HL-60 (cell line): Measurements from ENCODE around the gene CLIP4.

ENCODE experiments used
- DNase-seq, 2 experiments: peaks; one replicate each; pipeline ENCODE4 v3.0.0-alpha.2; 2010 to 2020; ENCODE audit warnings: low read depth in 1 of 2, low spot score in 1 of 2
- H3K27ac ChIP-seq: fragments of 250-450 bp; sonication (Bioruptor Pico); replicated peaks from 2 replicates; pipeline ENCODE4 v1.5.1; 2020; ENCODE audit warnings: mild to moderate bottlenecking, moderate library complexity
- H3K27me3 ChIP-seq: fragments of 250-450 bp; sonication (Bioruptor Pico); 2 replicates; pipeline ENCODE4 v1.5.1; 2021; ENCODE audit warnings: mild to moderate bottlenecking, moderate library complexity; ENCODE audit not compliant: insufficient read depth, poor library complexity, severe bottlenecking
- H3K4me3 ChIP-seq: replicated peaks from 2 replicates; pipeline ENCODE4 v1.5.1; 2011; ENCODE audit warnings: mild to moderate bottlenecking, control low read depth, low read length; ENCODE audit not compliant: insufficient read depth
- CTCF ChIP-seq: IDR thresholded peaks from one replicate; pipeline ENCODE4 v1.5.1; 2011; ENCODE audit warnings: low read length, control low read depth, inconsistent platforms; ENCODE audit not compliant: insufficient read depth
- GABPA ChIP-seq: IDR thresholded peaks from 2 replicates; pipeline ENCODE4 v1.6.1; 2012; ENCODE audit warnings: low read depth
- POLR2AphosphoS5 ChIP-seq: IDR thresholded peaks from 2 replicates; pipeline ENCODE4 v1.6.1; 2012; ENCODE audit warnings: low read depth
- REST ChIP-seq: IDR thresholded peaks from 2 replicates; pipeline ENCODE4 v1.6.1; 2012; ENCODE audit warnings: low read depth; ENCODE audit not compliant: insufficient replicate concordance
- SPI1 ChIP-seq: IDR thresholded peaks from 2 replicates; pipeline ENCODE4 v1.6.1; 2012; ENCODE audit warnings: low read depth, mild to moderate bottlenecking, borderline replicate concordance

CLIP4 gene

DNA sequence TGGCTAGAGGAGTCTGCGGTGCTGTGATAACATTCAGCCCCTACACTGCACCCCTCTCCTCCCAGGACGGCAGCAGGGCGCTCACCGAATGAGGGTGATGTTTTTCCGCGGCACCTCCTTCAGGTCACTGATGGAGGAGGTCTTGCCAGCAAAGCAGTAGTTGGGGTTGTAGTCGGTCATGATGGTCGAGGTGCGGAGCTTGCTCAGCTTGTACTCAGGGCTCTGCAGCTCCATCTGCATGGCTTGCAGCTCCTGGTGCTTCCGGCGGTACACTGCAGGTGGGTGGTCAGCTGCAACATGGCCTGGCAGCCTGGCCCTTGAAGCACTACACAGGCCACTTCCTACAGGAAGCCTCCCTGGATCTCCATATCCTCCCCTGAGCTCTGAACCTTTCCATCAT lies 108.0 kb downstream of the CLIP4 start:
- Histone ChIP-seq H3K27ac (no peak overlapping the region), H3K4me3 (no peak overlapping the region), H3K27me3 (peaks cover 2% of the 10 kb centered on the region)
- TF ChIP-seq POLR2AphosphoS5 (no peak), SPI1 (no peak), GABPA (no peak), CTCF (no peak), REST (no peak)
- no peak for DNase-seq

GRCh38 chr2:29223851-29224692 lies 108.9 kb downstream of the CLIP4 start:
- no peak overlapping the region for H3K27ac ChIP-seq
- H3K4me3 ChIP-seq: no peak overlapping the region
- no peak for DNase-seq
- H3K27me3 ChIP-seq: peaks cover 2% of the 10 kb centered on the region
- TF ChIP-seq SPI1 (no peak), REST (no peak), GABPA (no peak), POLR2AphosphoS5 (no peak), CTCF (no peak)

DNA sequence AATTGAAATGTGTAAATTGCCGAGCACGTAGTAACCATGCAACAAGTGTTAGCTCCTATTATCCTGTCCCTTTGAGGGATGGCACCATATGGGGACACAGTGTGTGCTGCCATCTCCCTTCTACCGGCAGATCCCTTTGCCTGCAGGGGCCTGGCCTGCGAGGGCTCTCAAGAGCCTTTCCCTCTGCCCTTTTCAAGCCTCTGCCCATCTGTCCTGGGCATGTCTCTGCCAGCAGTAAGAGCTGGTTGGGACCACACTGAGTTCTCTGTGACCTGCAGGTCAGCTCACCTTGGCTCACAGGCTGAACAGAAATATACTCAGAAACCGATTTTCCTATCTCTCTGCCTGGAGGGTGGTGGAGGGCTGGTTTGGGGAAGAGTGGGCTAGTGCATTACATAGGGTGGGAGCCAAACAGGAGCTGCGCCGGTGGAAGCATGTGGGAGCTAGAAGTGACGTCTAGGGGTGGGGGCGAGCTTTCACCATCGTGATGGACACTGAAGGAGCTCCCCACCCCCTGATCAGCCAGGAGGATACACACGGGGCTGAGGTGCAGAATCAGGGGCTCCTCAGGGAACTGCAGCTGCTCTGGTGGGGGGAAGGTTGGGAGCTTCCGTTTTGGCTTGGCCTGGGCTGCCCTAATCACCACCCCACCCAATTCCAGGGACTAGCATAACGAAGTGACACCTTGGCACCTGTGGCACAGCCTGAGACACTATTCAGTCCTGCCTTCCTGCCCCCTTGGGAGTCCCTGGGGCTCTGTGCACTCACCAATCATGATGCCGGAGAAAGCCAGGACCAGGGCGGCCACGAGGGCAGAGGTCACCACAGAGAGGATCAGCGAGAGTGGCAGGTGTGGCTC lies 109.7 kb downstream of the CLIP4 start:
- Histone ChIP-seq H3K4me3 (no peak overlapping the region), H3K27ac (no peak overlapping the region), H3K27me3 (peaks cover 2% of the 10 kb centered on the region)
- no peak for DNase-seq
- TF ChIP-seq CTCF (no peak), POLR2AphosphoS5 (no peak), SPI1 (no peak), REST (no peak), GABPA (no peak)
